ENCODE measurements around the gene DROSHA. TPM values are rescaled to one million over a fixed set of nuclear protein-coding genes. Genes with fewer than 3 reads are reported as not detected.

DROSHA gene
- polyA plus RNA-seq, 3 donors: 2.2 to 12.6 (median 7.6) TPM

- no peak overlapping the region for H3K27ac ChIP-seq (ENCODE audit: low read depth in 1 of 2, low read length in 2 of 2)
- peaks cover 54 to 98% of the 10 kb centered on the region in 2 donors for H3K36me3 ChIP-seq (replicated peaks in 1 of 2; ENCODE audit: control insufficient read depth in 1 of 2, insufficient read depth in 2 of 2, low read length in 2 of 2)
- no peak overlapping the region for H3K9ac ChIP-seq (ENCODE audit: insufficient read depth, low read length, poor library complexity, severe bottlenecking)
- no peaks in the 10 kb centered on the region for H3K9me3 ChIP-seq (replicated peaks in 1 of 2; ENCODE audit: control insufficient read depth in 1 of 2, insufficient read depth in 1 of 2, low read length in 2 of 2)
- Mint-ChIP-seq H3K4me3 (no peak overlapping the region), H3K27me3 (ENCODE audit: low read depth in 3 of 3) (no peaks in the 10 kb centered on the region), H3K4me1 (no peaks in the 10 kb centered on the region), H3K27ac (no peak overlapping the region), H3K9me3 (peaks cover 0 to 1% (median 0%) of the 10 kb centered on the region in 7 donors), H3K36me3 (peaks cover 37 to 38% of the 10 kb centered on the region in 2 donors)
- 100% methylated on average over 3 of the region's 3 CpGs for WGBS (ENCODE audit: insufficient coverage)
- no peak for TF ChIP-seq CTCF (IDR thresholded peaks at IDR 0.05)
- DNase-seq: no peak
- no peaks in the 10 kb centered on the region for H4K20me1 ChIP-seq (ENCODE audit: insufficient read depth, low read length)
- no peaks in the 10 kb centered on the region for H3K27me3 ChIP-seq (ENCODE audit: control insufficient read depth in 2 of 2, insufficient read depth in 2 of 2, low read length in 2 of 2)
- no peaks in the 10 kb centered on the region for H3K79me2 ChIP-seq (ENCODE audit: insufficient read depth, low read length)
- no peaks in the 10 kb centered on the region for H3K4me1 ChIP-seq (ENCODE audit: control insufficient read depth in 1 of 2, insufficient read depth in 2 of 2, low read length in 2 of 2)
- H3K4me2 ChIP-seq (replicated peaks; ENCODE audit: extremely low read depth, low read length, poor library complexity, severe bottlenecking): no peak overlapping the region
- intact Hi-C loops (cut with micrococcal nuclease): no loop called here
- no peak overlapping the region for H3K4me3 ChIP-seq (replicated peaks in 1 of 3; ENCODE audit: low read depth in 2 of 3, low read length in 3 of 3)
- H2AFZ ChIP-seq (ENCODE audit: insufficient read depth, low read depth, low read length, poor library complexity, severe bottlenecking): no peak overlapping the region
These were observed 115.3 kb downstream of the DROSHA start for GRCh38 chr5:31416547-31416946.

- no peaks in the 10 kb centered on the region for H3K4me1 Mint-ChIP-seq
- H3K27me3 ChIP-seq (ENCODE audit: control insufficient read depth in 2 of 2, insufficient read depth in 2 of 2, low read length in 2 of 2): no peaks in the 10 kb centered on the region
- WGBS (ENCODE audit: insufficient coverage): 100% methylated on average over 1 of the region's 2 CpGs
These were observed 115.9 kb downstream of the DROSHA start for GRCh38 chr5:31415960-31416359.

More at GRCh38 chr5:31415960-31416359, 115.9 kb downstream of the DROSHA start:
- H3K4me3 Mint-ChIP-seq: no peak overlapping the region
- no peaks in the 10 kb centered on the region for H3K27me3 Mint-ChIP-seq (ENCODE audit: low read depth in 3 of 3)
- intact Hi-C loops (cut with micrococcal nuclease): no loop called here
- no peak for DNase-seq
- Histone ChIP-seq H4K20me1 (ENCODE audit: insufficient read depth, low read length) (no peaks in the 10 kb centered on the region), H3K4me1 (ENCODE audit: control insufficient read depth in 1 of 2, insufficient read depth in 2 of 2, low read length in 2 of 2) (no peaks in the 10 kb centered on the region), H3K9ac (ENCODE audit: insufficient read depth, low read length, poor library complexity, severe bottlenecking) (no peak overlapping the region), H3K36me3 (replicated peaks in 1 of 2; ENCODE audit: control insufficient read depth in 1 of 2, insufficient read depth in 2 of 2, low read length in 2 of 2) (peaks cover 48 to 97% of the 10 kb centered on the region in 2 donors), H3K27ac (ENCODE audit: low read depth in 1 of 2, low read length in 2 of 2) (no peak overlapping the region), H3K4me3 (replicated peaks in 1 of 3; ENCODE audit: low read depth in 2 of 3, low read length in 3 of 3) (no peak overlapping the region), H3K9me3 (replicated peaks in 1 of 2; ENCODE audit: control insufficient read depth in 1 of 2, insufficient read depth in 1 of 2, low read length in 2 of 2) (no peaks in the 10 kb centered on the region), H2AFZ (ENCODE audit: insufficient read depth, low read depth, low read length, poor library complexity, severe bottlenecking) (no peak overlapping the region), H3K4me2 (replicated peaks; ENCODE audit: extremely low read depth, low read length, poor library complexity, severe bottlenecking) (no peak overlapping the region), H3K79me2 (ENCODE audit: insufficient read depth, low read length) (no peaks in the 10 kb centered on the region)
- peaks cover 0 to 2% (median 0%) of the 10 kb centered on the region in 7 donors for H3K9me3 Mint-ChIP-seq
- H3K36me3 Mint-ChIP-seq: peaks cover 33 to 36% of the 10 kb centered on the region in 2 donors
- no peak overlapping the region for H3K27ac Mint-ChIP-seq
- TF ChIP-seq CTCF (IDR thresholded peaks at IDR 0.05): no peak
